ENCODE results near the gene POLE2.

DNA sequence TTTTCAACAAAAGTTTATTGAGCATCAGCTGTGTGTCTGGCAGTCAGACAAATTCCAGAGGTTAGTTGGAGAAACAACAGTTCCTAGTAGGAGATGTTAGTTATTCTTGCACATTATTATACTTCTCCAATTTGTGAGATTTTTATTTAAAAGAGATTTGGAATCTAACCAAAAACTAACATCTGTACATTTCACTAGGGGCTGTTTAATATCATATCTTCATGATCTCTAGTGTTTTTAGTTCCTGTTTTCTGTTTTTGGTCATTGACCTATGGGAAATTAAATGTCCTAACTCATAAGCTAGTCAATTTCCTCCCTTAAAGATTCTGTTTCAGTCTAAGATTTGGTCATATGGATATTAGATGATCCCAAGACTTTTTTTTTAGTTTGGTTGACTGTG, 45.8 kb upstream of the POLE2 start:
- TF ChIP-seq, protein P1, sequence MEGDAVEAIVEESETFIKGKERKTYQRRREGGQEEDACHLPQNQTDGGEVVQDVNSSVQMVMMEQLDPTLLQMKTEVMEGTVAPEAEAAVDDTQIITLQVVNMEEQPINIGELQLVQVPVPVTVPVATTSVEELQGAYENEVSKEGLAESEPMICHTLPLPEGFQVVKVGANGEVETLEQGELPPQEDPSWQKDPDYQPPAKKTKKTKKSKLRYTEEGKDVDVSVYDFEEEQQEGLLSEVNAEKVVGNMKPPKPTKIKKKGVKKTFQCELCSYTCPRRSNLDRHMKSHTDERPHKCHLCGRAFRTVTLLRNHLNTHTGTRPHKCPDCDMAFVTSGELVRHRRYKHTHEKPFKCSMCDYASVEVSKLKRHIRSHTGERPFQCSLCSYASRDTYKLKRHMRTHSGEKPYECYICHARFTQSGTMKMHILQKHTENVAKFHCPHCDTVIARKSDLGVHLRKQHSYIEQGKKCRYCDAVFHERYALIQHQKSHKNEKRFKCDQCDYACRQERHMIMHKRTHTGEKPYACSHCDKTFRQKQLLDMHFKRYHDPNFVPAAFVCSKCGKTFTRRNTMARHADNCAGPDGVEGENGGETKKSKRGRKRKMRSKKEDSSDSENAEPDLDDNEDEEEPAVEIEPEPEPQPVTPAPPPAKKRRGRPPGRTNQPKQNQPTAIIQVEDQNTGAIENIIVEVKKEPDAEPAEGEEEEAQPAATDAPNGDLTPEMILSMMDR (conservative IDR thresholded peaks at IDR 0.05; ENCODE audit: low read depth, low read length): no peak
- TF ChIP-seq EZH2 (IDR thresholded peaks at IDR 0.05; ENCODE audit: low read length, unreplicated experiment) (no peak), EZH2phosphoT487 (IDR thresholded peaks at IDR 0.05; ENCODE audit: borderline replicate concordance, low read length) (no peak)

All from PC-3 (cell line).